OCI-LY3 (cell line): ENCODE measurements around the gene DDX6.
"Not testable (repeated sequence)": the region's sequence is repeated elsewhere in the genome, so short reads cannot be mapped to it uniquely, and the experiment has no call there.

Experiments used
- H2AFZ ChIP-seq: fragments of 200-600, 300-600 bp; shearing (Covaris generic); 2 replicates; pipeline ENCODE4 v1.6.0; 2014; ENCODE audit warnings: antibody characterized with exemption, low read depth, low read length
- H3K27ac ChIP-seq: fragments of 200-600, 300-600 bp; sonication (generic); 2 replicates; pipeline ENCODE4 v1.5.1; 2014; ENCODE audit warnings: mild to moderate bottlenecking, low read length, moderate library complexity, mixed read lengths
- H3K27me3 ChIP-seq: fragments of 200-600, 300-600 bp; sonication (generic); 2 replicates; pipeline ENCODE4 v1.6.1; 2014; ENCODE audit warnings: low read depth, low read length, mixed read lengths
- H3K36me3 ChIP-seq: fragments of 200-600, 300-600 bp; sonication (generic); replicated peaks from 2 replicates; pipeline ENCODE3; 2014; ENCODE audit warnings: low read depth, low read length, mixed read lengths
- H3K4me1 ChIP-seq: fragments of 300-600, 200-600 bp; sonication (generic); 2 replicates; pipeline ENCODE4 v1.6.1; 2014; ENCODE audit warnings: low read length, mixed read lengths
- H3K4me2 ChIP-seq: fragments of 200-600, 300-600 bp; sonication (generic); 2 replicates; pipeline ENCODE4 v1.6.1; 2014; ENCODE audit warnings: low read length, mixed read lengths
- H3K4me3 ChIP-seq: fragments of 300-600, 200-600 bp; sonication (generic); 2 replicates; pipeline ENCODE4 v1.5.1; 2014; ENCODE audit warnings: antibody characterized with exemption, mild to moderate bottlenecking, low read length, moderate library complexity
- H3K79me2 ChIP-seq: fragments of 300-600, 200-600 bp; shearing (Covaris generic); 2 replicates; pipeline ENCODE4 v1.6.1; 2014; ENCODE audit warnings: mild to moderate bottlenecking, low read length, mixed read lengths
- H3K9ac ChIP-seq: fragments of 300-600, 200-600 bp; shearing (Covaris generic); 2 replicates; pipeline ENCODE4 v1.6.0; 2014; ENCODE audit warnings: mild to moderate bottlenecking, low read length, moderate library complexity
- H3K9me3 ChIP-seq: fragments of 200-600, 300-600 bp; shearing (Covaris generic); 2 replicates; pipeline ENCODE4 v1.6.1; 2014; ENCODE audit warnings: low read length, mixed read lengths; ENCODE audit not compliant: insufficient read depth
- H4K20me1 ChIP-seq: fragments of 200-600, 300-600 bp; sonication (generic); 2 replicates; pipeline ENCODE4 v1.6.1; 2016; ENCODE audit warnings: low read length, mixed read lengths; ENCODE audit not compliant: insufficient read depth
- CTCF ChIP-seq: fragments of 200-600, 300-600 bp; sonication (generic); IDR thresholded peaks from 2 replicates; pipeline ENCODE4 v1.5.1; 2014; ENCODE audit warnings: antibody characterized with exemption, low read length, low read depth
- EZH2phosphoT487 ChIP-seq: fragments of 200-600 bp; shearing (Covaris generic); IDR thresholded peaks from 2 replicates; pipeline ENCODE4 v1.6.1; 2018; ENCODE audit warnings: antibody characterized with exemption, mixed run types, low read depth

Gene DDX6

GRCh38 chr11:118734031-118734430, 56.9 kb downstream of the DDX6 start:
- H3K27ac ChIP-seq: no peak overlapping the region
- H3K4me3 ChIP-seq: no peak overlapping the region
- no peaks in the 10 kb centered on the region for H3K4me1 ChIP-seq
- H3K9ac ChIP-seq: no peak overlapping the region
- H3K27me3 ChIP-seq: no peaks in the 10 kb centered on the region; the same call in 1 of the 2 replicates
- H3K9me3 ChIP-seq: no peaks in the 10 kb centered on the region
- no peak for TF ChIP-seq CTCF
- no peak for TF ChIP-seq EZH2phosphoT487
- H3K36me3 ChIP-seq: no peaks in the 10 kb centered on the region
- no peaks in the 10 kb centered on the region for H3K79me2 ChIP-seq
- H4K20me1 ChIP-seq: no peaks in the 10 kb centered on the region
- no peak overlapping the region for H2AFZ ChIP-seq
- no peak overlapping the region for H3K4me2 ChIP-seq

- H3K79me2 ChIP-seq, H3K36me3 ChIP-seq, H3K27me3 ChIP-seq, H4K20me1 ChIP-seq, H3K27ac ChIP-seq, H2AFZ ChIP-seq, H3K4me2 ChIP-seq, H3K9ac ChIP-seq, H3K4me3 ChIP-seq, H3K4me1 ChIP-seq, H3K9me3 ChIP-seq: not testable (repeated sequence)
Measured at GRCh38 chr11:118729753-118730152, 61.2 kb downstream of the DDX6 start.

- not testable (repeated sequence) for H3K4me1 ChIP-seq, H3K4me3 ChIP-seq, H3K27ac ChIP-seq, H3K9me3 ChIP-seq, H3K27me3 ChIP-seq, H3K9ac ChIP-seq, H3K4me2 ChIP-seq, H3K36me3 ChIP-seq, H3K79me2 ChIP-seq, H2AFZ ChIP-seq, H4K20me1 ChIP-seq
- 0 out of 2 replicates have a peak, but pooled peaks have one; percentile 6 for TF ChIP-seq CTCF
Measured at GRCh38 chr11:118728112-118728511, 62.9 kb downstream of the DDX6 start.

GRCh38 chr11:118727721-118728066, 63.3 kb downstream of the DDX6 start:
- not testable (repeated sequence) for H3K4me2 ChIP-seq, H3K4me3 ChIP-seq, H3K27ac ChIP-seq, H3K9me3 ChIP-seq, H4K20me1 ChIP-seq, H2AFZ ChIP-seq, H3K79me2 ChIP-seq, H3K36me3 ChIP-seq, H3K4me1 ChIP-seq, H3K27me3 ChIP-seq, H3K9ac ChIP-seq

- not testable (repeated sequence) for H3K4me2 ChIP-seq, H4K20me1 ChIP-seq, H3K27ac ChIP-seq, H3K9ac ChIP-seq, H2AFZ ChIP-seq, H3K4me1 ChIP-seq, H3K4me3 ChIP-seq, H3K79me2 ChIP-seq, H3K9me3 ChIP-seq, H3K36me3 ChIP-seq, H3K27me3 ChIP-seq
Measured at GRCh38 chr11:118727001-118727720, 63.8 kb downstream of the DDX6 start.

GRCh38 chr11:118721478-118722015, 69.4 kb downstream of the DDX6 start:
- not testable (repeated sequence) for H3K27ac ChIP-seq, H3K4me1 ChIP-seq, H3K9me3 ChIP-seq, H3K9ac ChIP-seq, H3K4me3 ChIP-seq, H3K4me2 ChIP-seq, H2AFZ ChIP-seq, H3K36me3 ChIP-seq, H3K79me2 ChIP-seq, H4K20me1 ChIP-seq, H3K27me3 ChIP-seq

- H3K9ac ChIP-seq, H3K4me1 ChIP-seq, H3K4me3 ChIP-seq, H2AFZ ChIP-seq, H3K9me3 ChIP-seq, H3K27me3 ChIP-seq, H3K4me2 ChIP-seq, H3K79me2 ChIP-seq, H4K20me1 ChIP-seq, H3K36me3 ChIP-seq, H3K27ac ChIP-seq: not testable (repeated sequence)
Measured at GRCh38 chr11:118720740-118721139, 70.2 kb downstream of the DDX6 start.

GRCh38 chr11:118720078-118720477, 70.9 kb downstream of the DDX6 start:
- not testable (repeated sequence) for H3K9me3 ChIP-seq, H3K27me3 ChIP-seq, H3K9ac ChIP-seq, H3K36me3 ChIP-seq, H3K4me1 ChIP-seq, H3K27ac ChIP-seq, H2AFZ ChIP-seq, H3K4me3 ChIP-seq, H3K4me2 ChIP-seq, H4K20me1 ChIP-seq, H3K79me2 ChIP-seq
